ENCODE measurements around the gene ACR.
"Not testable (repeated sequence)": the region's sequence is repeated elsewhere in the genome, so short reads cannot be mapped to it uniquely, and the experiment has no call there.

Gene ACR

GRCh38 chr22:50780244-50780643 lies 42.2 kb downstream of the ACR start:
- not testable (repeated sequence) for DNase-seq (ENCODE audit: low read depth, low spot score)

GRCh38 chr22:50782253-50782652 lies 44.2 kb downstream of the ACR start:
- DNase-seq (ENCODE audit: low read depth, low spot score) = not testable (repeated sequence)

GRCh38 chr22:50783033-50783879 lies 45.3 kb downstream of the ACR start, which contains the start of gene RABL2B:
TSS of gene RABL2B (minus strand) at chr22:50783636. CDS start at chr22:50782294, 1,342 bp downstream.
- DNase-seq (ENCODE audit: low read depth, low spot score) = peak; percentile 62

- DNase-seq (ENCODE audit: low read depth, low spot score) = not testable (repeated sequence)
Observed at GRCh38 chr22:50783880-50784276, 45.9 kb downstream of the ACR start.

GRCh38 chr22:50785289-50785688 lies 47.3 kb downstream of the ACR start:
- not testable (repeated sequence) for DNase-seq (ENCODE audit: low read depth, low spot score)

GRCh38 chr22:50786936-50787335 lies 48.9 kb downstream of the ACR start:
- not testable (repeated sequence) for DNase-seq (ENCODE audit: low read depth, low spot score)
